GM13977 (cell line): Measurements from ENCODE around the gene AFP.

Source experiments
- DNase-seq: peaks from one replicate; pipeline ENCODE4 v3.0.0; 2012; ENCODE audit warnings: low spot score
- in situ Hi-C: fragments of 300-500 bp; cut with MboI; formaldehyde crosslinking; loops from one replicate; pipeline ENCODE4 v1.12.0; 2022; ENCODE audit warnings: low sequenced_read_pairs, low pct_unique_long_range_greater_than_20kb, mixed read lengths, inconsistent platforms; ENCODE audit not compliant: unreplicated experiment
- TF ChIP-seq, protein P1 (sequence below): IDR thresholded peaks from 2 replicates; pipeline ENCODE4 v1.5.1; 2012; ENCODE audit warnings: mild to moderate bottlenecking, control low read depth; ENCODE audit not compliant: insufficient read depth; ENCODE audit errors: extremely low read depth, missing control alignments

AFP gene

DNA sequence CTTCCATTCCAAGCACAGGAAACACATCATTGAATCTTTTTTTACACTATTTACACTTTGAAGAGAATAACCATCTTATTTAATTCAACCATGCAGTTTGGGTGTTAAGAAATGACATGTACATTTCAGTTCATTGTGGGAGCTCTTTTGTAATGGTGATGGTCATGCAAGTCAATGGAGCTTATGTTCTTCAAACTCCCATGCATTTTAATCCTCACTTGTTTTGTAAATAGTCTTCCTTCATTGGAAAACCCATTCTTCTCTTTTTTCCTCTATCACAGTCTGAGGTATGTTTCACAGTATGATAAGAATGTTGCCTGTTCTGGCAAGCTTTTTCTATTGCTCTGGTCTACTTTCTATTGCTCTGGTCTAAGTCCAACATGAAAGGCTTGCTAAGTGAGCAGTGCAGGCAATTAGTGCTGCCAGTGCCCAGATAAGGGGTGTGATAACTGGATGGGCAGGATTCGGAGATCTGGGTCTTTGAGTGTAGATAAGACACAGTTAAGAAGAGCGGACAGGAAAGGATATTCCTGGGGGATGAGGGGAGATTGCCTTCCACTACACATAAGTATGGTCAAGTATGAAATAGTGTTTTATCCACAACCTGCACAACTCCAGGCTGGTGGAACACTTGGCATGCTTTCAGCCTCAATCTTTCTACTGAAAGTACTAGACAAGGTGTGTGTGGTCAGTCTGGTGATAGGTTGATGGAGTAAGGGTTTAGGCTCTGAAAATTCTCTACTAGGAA, 17.1 kb downstream of the AFP start:
- TF ChIP-seq, protein P1, sequence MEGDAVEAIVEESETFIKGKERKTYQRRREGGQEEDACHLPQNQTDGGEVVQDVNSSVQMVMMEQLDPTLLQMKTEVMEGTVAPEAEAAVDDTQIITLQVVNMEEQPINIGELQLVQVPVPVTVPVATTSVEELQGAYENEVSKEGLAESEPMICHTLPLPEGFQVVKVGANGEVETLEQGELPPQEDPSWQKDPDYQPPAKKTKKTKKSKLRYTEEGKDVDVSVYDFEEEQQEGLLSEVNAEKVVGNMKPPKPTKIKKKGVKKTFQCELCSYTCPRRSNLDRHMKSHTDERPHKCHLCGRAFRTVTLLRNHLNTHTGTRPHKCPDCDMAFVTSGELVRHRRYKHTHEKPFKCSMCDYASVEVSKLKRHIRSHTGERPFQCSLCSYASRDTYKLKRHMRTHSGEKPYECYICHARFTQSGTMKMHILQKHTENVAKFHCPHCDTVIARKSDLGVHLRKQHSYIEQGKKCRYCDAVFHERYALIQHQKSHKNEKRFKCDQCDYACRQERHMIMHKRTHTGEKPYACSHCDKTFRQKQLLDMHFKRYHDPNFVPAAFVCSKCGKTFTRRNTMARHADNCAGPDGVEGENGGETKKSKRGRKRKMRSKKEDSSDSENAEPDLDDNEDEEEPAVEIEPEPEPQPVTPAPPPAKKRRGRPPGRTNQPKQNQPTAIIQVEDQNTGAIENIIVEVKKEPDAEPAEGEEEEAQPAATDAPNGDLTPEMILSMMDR = no peak
- DNase-seq = no peak
- in situ Hi-C loops = no loop called here

DNA sequence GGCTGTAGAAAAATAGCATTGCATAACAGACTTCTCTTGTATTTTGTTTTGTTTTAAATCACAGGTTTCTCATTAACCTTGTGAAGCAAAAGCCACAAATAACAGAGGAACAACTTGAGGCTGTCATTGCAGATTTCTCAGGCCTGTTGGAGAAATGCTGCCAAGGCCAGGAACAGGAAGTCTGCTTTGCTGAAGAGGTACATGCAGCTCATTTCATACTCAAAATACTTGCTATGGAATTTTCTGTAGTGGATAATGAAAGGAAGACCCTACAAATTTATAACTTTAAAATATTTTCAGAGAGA, 17.6 kb downstream of the AFP start:
- in situ Hi-C loops = no loop called here
- DNase-seq = no peak
- TF ChIP-seq, protein P1 = no peak

DNA sequence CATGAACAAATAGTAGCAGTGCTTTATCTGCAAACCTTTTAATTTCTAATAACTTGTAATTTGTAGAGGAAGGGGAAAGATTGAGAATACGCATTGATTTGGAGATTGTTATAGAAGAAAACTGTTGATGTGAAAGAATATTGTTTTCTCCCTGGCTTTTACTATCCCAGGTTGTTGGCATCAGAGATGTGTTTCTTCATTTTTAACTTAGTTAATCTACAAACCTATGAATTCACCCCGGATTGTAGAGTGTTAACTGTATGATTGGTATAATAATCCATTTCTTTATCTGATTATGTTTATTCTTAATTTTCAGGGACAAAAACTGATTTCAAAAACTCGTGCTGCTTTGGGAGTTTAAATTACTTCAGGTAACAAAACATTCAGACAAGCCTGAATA, 18.9 kb downstream of the AFP start:
- TF ChIP-seq, protein P1 = no peak
- no peak for DNase-seq
- in situ Hi-C loops = no loop called here

DNA sequence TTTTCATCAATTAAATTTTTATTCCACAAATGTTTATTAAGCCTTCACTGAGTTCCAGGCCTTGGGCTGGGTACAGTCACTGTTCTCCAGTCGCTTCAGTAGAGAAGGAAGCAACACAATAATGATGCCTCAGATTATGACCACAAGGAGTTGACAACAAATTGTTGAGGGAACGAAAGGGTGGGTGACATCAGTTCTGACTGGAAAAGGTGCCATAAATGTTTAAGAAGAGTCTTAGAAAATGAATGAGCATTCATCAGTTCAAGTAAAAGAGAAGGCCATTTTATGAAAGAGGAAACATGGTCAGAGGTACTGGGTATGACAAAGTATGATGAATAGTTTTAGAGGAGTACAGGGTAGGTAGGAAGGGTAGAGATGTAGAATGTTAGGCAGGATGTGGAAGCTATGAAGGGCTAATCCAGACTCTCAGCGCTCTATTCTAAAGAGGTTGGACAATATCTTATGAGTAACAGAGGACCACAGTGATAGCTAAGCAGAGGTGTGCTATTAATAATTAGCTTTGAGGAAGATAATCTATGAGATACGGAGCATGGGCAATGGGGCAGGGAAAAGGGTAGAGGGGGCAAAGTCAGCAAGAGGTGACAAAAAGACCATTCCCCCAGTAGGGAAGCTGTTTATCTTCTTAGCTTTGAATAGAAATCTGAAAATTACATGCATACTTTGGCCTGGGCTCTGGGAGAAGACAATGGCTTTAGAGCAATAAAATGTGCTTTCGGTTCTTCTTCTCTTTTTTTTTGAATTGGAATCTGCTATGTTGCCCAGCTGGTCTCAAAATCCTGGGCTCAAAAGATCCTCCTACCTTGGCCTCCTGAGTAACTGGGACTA, 20.4 kb downstream of the AFP start:
- in situ Hi-C loops = no loop called here
- TF ChIP-seq, protein P1 = no peak

DNA sequence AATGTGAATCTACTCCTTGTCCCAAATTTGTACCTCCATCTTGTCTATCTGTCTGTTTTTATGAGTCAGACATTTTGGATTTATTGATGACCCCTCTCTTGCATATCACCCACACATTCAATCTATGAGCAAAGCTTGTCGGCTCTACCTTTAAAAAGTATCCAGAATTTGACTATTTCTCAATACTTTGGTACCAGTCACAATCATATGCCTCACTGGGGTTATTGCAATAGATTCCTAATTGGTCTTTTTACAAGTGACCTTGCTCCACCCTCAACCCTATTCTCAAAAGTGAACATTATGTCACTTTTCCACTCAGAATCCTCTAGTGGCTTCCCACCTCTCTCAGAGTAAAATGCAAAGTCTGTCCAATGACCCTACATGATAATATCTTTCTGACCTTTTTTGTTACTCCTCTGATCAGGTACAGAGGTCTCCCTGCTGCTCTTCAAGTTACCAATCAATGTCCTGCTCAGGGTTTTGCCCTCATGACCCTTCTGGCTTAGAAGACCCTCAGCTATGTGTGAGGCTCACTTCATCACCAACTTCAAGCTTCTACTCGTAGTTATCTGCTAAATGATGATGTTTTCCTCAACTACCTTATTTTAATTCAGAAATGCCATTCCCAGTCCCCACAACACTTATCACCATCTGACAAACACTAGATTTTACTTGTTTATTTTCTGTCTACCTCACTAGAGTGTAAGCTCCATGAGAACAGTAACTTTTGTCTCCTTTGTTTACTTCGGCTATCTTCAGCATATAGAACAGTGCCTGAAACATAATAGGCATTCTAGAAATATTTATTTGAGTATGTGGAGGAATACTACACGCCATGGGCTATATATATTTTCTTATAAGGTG, 22.4 kb downstream of the AFP start:
- DNase-seq = no peak
- in situ Hi-C loops = no loop called here
- TF ChIP-seq, protein P1 = no peak

More for the DNA sequence above, 20.4 kb downstream of the AFP start:
- no peak for DNase-seq

DNA sequence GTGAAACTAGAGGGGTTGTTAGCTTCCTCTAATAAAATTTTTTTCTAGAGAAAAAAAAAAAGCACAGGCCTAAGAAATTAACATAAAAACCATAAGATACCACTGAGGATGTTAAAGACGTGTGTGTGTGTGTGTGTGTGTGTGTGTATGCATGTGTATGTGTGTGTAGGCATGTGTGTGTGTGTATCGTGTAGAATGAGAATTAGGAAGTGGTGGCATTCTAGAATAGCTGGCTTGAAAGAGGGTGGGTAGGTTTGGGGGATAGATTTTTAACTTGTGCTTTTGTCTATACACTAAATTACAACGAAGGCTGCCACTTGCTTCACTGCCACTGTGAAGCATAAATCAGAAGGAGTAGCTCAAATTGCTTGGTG, 23.0 kb downstream of the AFP start:
- DNase-seq = no peak
- in situ Hi-C loops = no loop called here
- TF ChIP-seq, protein P1 = no peak
